HEK293T (cell line): Measurements from ENCODE around the gene LYRM4.

ENCODE experiments used
- CTCF ChIA-PET: fragments of 350-600 bp; formaldehyde crosslinking; extraction: SDS; loops from one replicate; lab custom pipeline; 2021; ENCODE audit warnings: antibody characterized with exemption, inconsistent platforms; lab: Yijun Ruan, JAX
- POLR2A ChIA-PET: fragments of 350-600 bp; formaldehyde crosslinking; extraction: SDS; loops from one replicate; lab custom pipeline; 2020; ENCODE audit warnings: antibody characterized with exemption, inconsistent platforms; lab: Yijun Ruan, JAX
- DNase-seq: peaks from one replicate; pipeline ENCODE4 v3.0.0; 2012; ENCODE audit warnings: mixed read lengths; ENCODE audit errors: extremely low spot score
- ARNT ChIP-seq: fragments of 450-650 bp; IDR thresholded peaks from 2 replicates; pipeline ENCODE4 v1.6.1; 2017; ENCODE audit warnings: mild to moderate bottlenecking
- BHLHE40 ChIP-seq: fragments of 450-650 bp; IDR thresholded peaks from 2 replicates; pipeline ENCODE4 v1.6.1; 2016; ENCODE audit warnings: mild to moderate bottlenecking, moderate library complexity, borderline replicate concordance
- CTBP1 ChIP-seq: fragments of 450-650 bp; IDR thresholded peaks from 2 replicates; pipeline ENCODE4 v1.6.1; 2016; ENCODE audit warnings: borderline replicate concordance
- ELF4 ChIP-seq: fragments of 450-650 bp; IDR thresholded peaks from 2 replicates; pipeline ENCODE4 v1.6.1; 2017; ENCODE audit warnings: antibody characterized with exemption
- FOXA1 ChIP-seq: fragments of 450-650 bp; IDR thresholded peaks from 2 replicates; pipeline ENCODE4 v1.6.1; 2016; ENCODE audit warnings: mild to moderate bottlenecking
- FOXK2 ChIP-seq: fragments of 450-650 bp; IDR thresholded peaks from 2 replicates; pipeline ENCODE4 v1.6.1; 2016; ENCODE audit warnings: mild to moderate bottlenecking
- FOXM1 ChIP-seq: fragments of 450-650 bp; IDR thresholded peaks from 2 replicates; pipeline ENCODE4 v1.6.1; 2017; ENCODE audit warnings: mild to moderate bottlenecking, borderline replicate concordance
- HDGF ChIP-seq: fragments of 450-650 bp; IDR thresholded peaks from 2 replicates; pipeline ENCODE4 v1.6.1; 2017; ENCODE audit warnings: antibody characterized with exemption, borderline replicate concordance
- L3MBTL2 ChIP-seq: fragments of 450-650 bp; conservative IDR thresholded peaks from 2 replicates; pipeline ENCODE4 v1.6.1; 2016; ENCODE audit warnings: mild to moderate bottlenecking
- LEF1 ChIP-seq: fragments of 450-650 bp; IDR thresholded peaks from 2 replicates; pipeline ENCODE4 v1.6.1; 2017; ENCODE audit warnings: mild to moderate bottlenecking, borderline replicate concordance
- NFRKB ChIP-seq: fragments of 450-650 bp; IDR thresholded peaks from 2 replicates; pipeline ENCODE4 v1.6.1; 2016; ENCODE audit warnings: mild to moderate bottlenecking, moderate library complexity
- SP1 ChIP-seq: fragments of 450-650 bp; IDR thresholded peaks from 2 replicates; pipeline ENCODE4 v1.6.1; 2017
- SUZ12 ChIP-seq: fragments of 450-650 bp; IDR thresholded peaks from 2 replicates; pipeline ENCODE4 v1.6.1; 2016; ENCODE audit warnings: mild to moderate bottlenecking
- TARDBP ChIP-seq: fragments of 450-650 bp; IDR thresholded peaks from 2 replicates; pipeline ENCODE4 v1.6.1; 2016
- ZNF384 ChIP-seq: fragments of 450-650 bp; IDR thresholded peaks from 2 replicates; pipeline ENCODE4 v1.6.1; 2016
- TF ChIP-seq, protein P1 (sequence below): fragments of 450-650 bp; IDR thresholded peaks from 2 replicates; pipeline ENCODE4 v1.6.1; 2016

Gene LYRM4

DNA sequence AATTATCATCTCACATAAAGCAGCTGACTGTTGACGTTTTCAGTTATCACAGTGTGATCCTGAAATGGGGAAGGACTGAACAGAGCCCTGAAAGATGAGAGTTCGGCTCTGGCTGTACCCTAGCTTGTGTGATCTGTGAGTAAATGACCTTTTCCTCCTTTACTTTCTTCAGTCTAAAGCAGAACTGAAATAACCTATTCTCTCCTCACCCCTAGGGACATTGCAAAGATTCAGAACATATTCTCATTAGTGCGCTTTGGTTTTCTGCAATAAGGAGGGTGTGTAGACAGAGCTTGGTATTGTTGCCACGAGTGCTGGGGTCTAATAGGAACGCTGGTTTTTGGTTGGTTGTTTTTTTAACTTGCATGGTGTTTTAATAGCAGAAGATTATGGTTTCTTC, 17.3 kb upstream of the LYRM4 start:
- DNase-seq = no peak
- CTCF ChIA-PET = no interaction called here
- POLR2A ChIA-PET = no interaction called here
- TF ChIP-seq HDGF (no peak), BHLHE40 (no peak), CTBP1 (no peak), ELF4 (no peak), LEF1 (no peak), ARNT (no peak), L3MBTL2 (no peak), SP1 (no peak), ZNF384 (no peak), TARDBP (no peak)
- TF ChIP-seq, protein P1, sequence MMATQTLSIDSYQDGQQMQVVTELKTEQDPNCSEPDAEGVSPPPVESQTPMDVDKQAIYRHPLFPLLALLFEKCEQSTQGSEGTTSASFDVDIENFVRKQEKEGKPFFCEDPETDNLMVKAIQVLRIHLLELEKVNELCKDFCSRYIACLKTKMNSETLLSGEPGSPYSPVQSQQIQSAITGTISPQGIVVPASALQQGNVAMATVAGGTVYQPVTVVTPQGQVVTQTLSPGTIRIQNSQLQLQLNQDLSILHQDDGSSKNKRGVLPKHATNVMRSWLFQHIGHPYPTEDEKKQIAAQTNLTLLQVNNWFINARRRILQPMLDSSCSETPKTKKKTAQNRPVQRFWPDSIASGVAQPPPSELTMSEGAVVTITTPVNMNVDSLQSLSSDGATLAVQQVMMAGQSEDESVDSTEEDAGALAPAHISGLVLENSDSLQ = no peak

DNA sequence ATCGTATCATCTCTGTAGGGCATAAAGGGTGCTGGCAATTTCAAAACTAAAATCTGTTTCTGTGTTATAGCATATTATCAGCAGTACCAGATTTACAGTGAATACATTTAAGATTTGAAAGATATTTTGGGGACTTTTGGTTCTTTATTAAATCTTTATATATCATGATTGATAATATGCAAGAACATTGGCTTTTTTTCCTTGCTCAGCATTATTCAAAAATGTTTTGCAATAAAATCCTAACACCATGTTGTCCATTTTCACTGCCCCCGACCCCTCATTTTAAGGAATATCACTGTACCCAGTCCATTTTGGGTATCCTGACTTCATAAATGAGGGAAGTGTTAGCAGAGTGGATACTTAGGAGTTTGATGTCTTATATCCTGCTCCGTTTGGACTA, 16.8 kb upstream of the LYRM4 start:
- CTCF ChIA-PET = no interaction called here
- POLR2A ChIA-PET = no interaction called here

DNA sequence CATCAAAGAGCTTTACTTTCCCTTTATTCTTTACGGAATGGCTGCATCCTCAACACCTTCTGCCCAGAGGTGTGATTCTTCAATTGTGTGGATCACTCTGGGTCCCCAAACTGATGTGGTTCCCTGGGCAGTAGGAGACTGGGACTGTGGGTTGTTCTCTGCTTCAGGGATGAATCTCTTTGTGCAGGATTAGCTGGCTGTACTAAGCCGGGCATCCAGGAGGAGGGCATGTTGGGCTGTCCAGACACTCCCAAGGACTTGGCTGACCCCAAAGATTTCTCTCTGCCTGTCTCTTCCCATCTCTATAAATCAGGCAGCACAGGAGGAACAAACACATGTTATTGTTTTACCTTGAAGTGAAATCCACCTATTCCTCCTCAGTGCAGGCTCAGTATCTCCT, 15.8 kb upstream of the LYRM4 start:
- DNase-seq = no peak
- ChIA-PET CTCF (no interaction called here), POLR2A (interaction anchor here (1.0 kb wide), 1 partner anchor 10 kb away, joined by 3 read pairs; no protein-coding TSS in a partner anchor)
- TF ChIP-seq LEF1 = no peak
- no peak for TF ChIP-seq CTBP1
- no peak for TF ChIP-seq FOXK2
- no peak for TF ChIP-seq FOXA1
- TF ChIP-seq L3MBTL2 = no peak

More for the DNA sequence above, 16.8 kb upstream of the LYRM4 start:
- TF ChIP-seq LEF1 (no peak), FOXK2 (no peak)
- no peak for DNase-seq

DNA sequence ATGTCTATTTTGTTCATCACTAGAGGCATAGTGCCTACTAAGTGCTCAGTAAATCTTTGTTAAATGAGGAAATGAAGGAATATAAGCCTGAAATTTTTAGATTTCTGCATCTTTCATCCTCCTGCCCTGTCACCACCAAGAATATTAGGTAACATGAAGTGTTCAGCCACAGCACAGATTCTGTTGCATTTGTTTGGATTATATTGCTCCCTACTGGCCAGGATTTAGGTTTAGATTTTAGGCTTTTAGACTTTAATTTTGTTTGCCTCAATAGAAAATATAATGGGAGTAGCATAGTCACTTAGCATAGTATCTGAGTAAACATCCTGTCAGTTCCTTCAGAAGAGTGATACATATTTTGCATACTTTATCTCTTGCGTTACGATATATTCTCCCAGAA, 14.7 kb upstream of the LYRM4 start:
- TF ChIP-seq ZNF384 = no peak
- no peak for TF ChIP-seq FOXK2
- TF ChIP-seq ELF4 = no peak
- TF ChIP-seq CTBP1 = no peak
- TF ChIP-seq BHLHE40 = no peak
- no peak for TF ChIP-seq LEF1
- TF ChIP-seq FOXM1 = no peak
- TF ChIP-seq TARDBP = no peak
- no peak for TF ChIP-seq FOXA1
- TF ChIP-seq ARNT = no peak
- no peak for TF ChIP-seq L3MBTL2
- no peak for TF ChIP-seq HDGF
- TF ChIP-seq SUZ12 = no peak
- TF ChIP-seq NFRKB = no peak
- no peak for TF ChIP-seq SP1
- TF ChIP-seq, protein P1 = no peak
- ChIA-PET POLR2A (interaction anchor here (1.0 kb wide), 1 partner anchor 9 kb away, joined by 3 read pairs; no protein-coding TSS in a partner anchor), CTCF (no interaction called here)
- no peak for DNase-seq

DNA sequence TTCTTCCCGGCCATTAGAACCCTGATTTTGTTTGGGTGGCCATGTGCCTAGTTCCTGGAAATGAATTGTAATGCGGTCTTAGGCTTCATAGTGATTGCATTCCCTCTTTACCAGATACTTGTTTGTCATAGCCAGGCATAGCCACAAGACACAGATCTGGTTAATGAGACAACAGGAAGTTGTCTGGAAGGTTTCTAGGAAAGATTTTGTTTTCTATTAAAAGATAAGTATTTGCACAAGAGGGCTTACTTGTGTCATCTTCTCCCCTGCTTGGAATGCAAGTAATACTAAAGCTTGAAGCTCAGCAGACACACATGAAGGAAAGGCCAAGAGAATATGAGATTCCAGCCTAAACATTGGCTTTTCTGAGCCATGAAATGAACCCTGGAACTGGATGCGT, 13.5 kb upstream of the LYRM4 start:
- ChIA-PET POLR2A (no interaction called here), CTCF (no interaction called here)
- TF ChIP-seq CTBP1 = no peak
- TF ChIP-seq FOXK2 = no peak
- TF ChIP-seq FOXM1 = no peak
- TF ChIP-seq FOXA1 = no peak
- TF ChIP-seq ZNF384 = no peak
- no peak for TF ChIP-seq SUZ12
- TF ChIP-seq ARNT = no peak
- no peak for TF ChIP-seq L3MBTL2
- DNase-seq = no peak

DNA sequence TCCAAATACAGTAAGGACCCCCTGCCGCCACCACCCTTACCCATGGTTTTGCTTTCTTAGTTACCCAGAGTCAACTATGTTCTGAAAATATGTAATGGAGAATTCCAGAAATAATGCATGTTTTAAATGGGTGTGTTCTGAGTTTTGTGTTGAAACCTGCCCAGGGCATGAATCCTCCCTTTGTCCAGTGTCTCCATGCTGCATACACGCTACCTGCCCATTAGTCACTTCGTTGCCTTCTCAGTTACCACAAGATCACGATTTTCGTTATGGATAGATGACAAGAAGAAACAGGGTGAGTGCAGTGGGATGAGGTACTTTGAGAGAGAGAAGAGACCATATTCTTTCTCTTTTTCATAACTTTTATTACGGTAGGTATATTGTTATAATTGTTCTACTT, 11.2 kb upstream of the LYRM4 start:
- POLR2A ChIA-PET = interaction anchor here (0.7 kb wide), 1 partner anchor 26 kb away, joined by 4 read pairs; no protein-coding TSS in a partner anchor
- CTCF ChIA-PET = no interaction called here
- DNase-seq = no peak
- TF ChIP-seq HDGF (no peak), TARDBP (no peak), ELF4 (no peak)

DNA sequence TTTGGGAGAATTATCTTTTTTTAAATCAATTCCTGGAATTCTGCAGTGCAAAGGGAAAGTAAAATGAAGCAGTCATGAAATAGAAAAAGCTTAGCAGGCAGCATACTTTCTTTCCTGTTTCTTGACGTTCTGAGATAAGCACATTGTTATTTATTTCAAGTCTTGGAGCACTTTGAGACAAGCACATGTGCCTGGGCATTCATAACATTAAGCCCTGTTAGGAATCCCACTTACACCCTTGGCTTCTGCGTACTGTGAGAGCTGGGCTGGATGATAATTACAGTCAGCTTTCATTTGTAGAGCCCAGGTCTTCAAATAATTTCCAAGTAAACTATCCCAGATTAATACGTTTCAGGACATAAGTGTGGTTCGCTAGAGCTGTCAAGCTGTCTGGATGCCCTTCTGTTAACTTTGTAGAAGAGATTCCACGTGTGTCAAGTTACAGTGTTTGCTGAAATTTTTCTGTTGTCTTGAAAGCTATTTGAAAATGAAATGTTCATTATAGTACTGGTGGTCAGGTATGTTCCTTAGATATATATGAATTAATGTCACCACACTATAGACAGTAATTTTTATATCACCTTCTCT, 9.4 kb upstream of the LYRM4 start:
- ChIA-PET POLR2A (no interaction called here), CTCF (no interaction called here)
- TF ChIP-seq ELF4 (no peak), L3MBTL2 (no peak), TARDBP (no peak), LEF1 (no peak), SP1 (no peak), ZNF384 (no peak), BHLHE40 (no peak), FOXA1 (no peak), FOXK2 (no peak), ARNT (no peak), SUZ12 (no peak), HDGF (no peak), CTBP1 (no peak), FOXM1 (no peak), NFRKB (no peak)
- TF ChIP-seq, protein P1 = no peak
- DNase-seq = no peak
